Right ventricle myocardium superior (tissue), 1 donor: ENCODE results near the gene PRRT3. TPM values are rescaled to one million over a fixed set of nuclear protein-coding genes. Genes with fewer than 3 reads are reported as not detected.

Source experiments
- ATAC-seq: fragments of 200-7000 bp; cut with Tn5 transposase; one replicate; pipeline ENCODE4 v1.9.1; 2020; ENCODE audit warnings: mild to moderate bottlenecking; ENCODE audit not compliant: poor library complexity
- DNase-seq: peaks from one replicate; pipeline ENCODE4 v3.0.0-alpha.2; 2020
- intact Hi-C: fragments of 100-400 bp; cut with DNase I; formaldehyde crosslinking; loops from one replicate; pipeline ENCODE4 v1.11.2; 2022
- long read RNA-seq: library from polyadenylated mRNA; unstranded; transcript quantifications from one replicate; pipeline ENCODE4 v2.0.0, GENCODE V29; 2021
- total RNA-seq: library from RNA; stranded (reverse); fragmentation: NEBNext Ultra II Directional; extraction: Animal tissue kit (Norgen Biotek cat#: 25700); gene quantifications from one replicate; pipeline ENCODE4 v1.2.1, GENCODE V29; 2021
- donor health status: DM: no; HTN: yes; CAD: no; lungs with severe emphysema.

The PRRT3 gene
- 0.46 TPM for total RNA-seq
- long read RNA-seq, partial matches to known transcripts: 1 of 5 reads
- long read RNA-seq, other reads (novel, unspliced or antisense): 3 of 5 reads

GRCh38 chr3:9951962-9952805, at the start of gene PRRT3:
Gene PRRT3, minus strand, starts transcription at chr3:9952408. Its CDS starts 2,293 bp downstream, at chr3:9950115.
- peak; percentile 47 for ATAC-seq
- intact Hi-C loops: no loop called here
- DNase-seq: no peak

GRCh38 chr3:10000686-10001085, 48.5 kb upstream of the PRRT3 start:
- DNase-seq: no peak
- ATAC-seq: no peak
- intact Hi-C loops: no loop called here

DNA sequence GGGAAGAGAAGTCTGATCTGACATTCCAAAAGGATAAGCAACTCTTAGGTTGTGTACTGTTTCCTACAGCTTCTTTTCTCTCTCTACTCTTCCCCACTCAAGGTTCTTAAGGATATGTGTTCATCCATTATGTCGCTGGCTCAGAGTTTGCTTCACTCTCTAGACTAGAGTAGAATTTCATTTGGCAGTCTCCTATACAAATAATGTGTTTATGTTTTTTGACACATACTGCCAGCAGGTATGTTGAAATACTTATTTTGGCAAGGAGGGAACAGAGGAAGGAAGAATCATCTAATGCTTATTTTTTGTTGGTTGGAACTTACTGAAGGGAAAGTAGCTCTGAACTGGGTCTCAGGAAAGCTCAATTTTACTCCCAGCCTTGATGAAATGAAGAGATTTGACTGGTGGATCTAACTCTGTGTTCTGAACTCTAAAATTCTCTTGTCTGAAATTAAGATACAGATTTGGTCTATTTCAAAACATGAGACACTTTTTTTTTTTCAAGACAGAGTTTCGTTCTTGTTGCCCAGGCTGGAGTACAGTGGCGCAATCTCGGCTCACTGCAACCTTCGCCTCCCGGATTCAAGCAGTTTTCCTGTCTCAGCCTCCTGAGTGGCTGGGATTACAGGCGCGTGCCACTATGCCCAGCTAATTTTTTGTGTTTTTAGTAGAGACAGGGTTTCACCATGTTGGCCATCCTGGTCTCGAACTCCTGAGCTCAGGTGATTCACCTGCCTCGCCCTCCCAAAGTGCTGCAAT, 42.1 kb upstream of the PRRT3 start:
- ATAC-seq (no peak), DNase-seq (no peak)
- intact Hi-C loops: no loop called here

- no peak for DNase-seq
- ATAC-seq: peak; percentile 51
- intact Hi-C loops: no loop called here
Measured at GRCh38 chr3:9986230-9986725, 34.1 kb upstream of the PRRT3 start.

GRCh38 chr3:9980251-9980650, 28.0 kb upstream of the PRRT3 start:
- DNase-seq (no peak), ATAC-seq (no peak)
- intact Hi-C loops: no loop called here

GRCh38 chr3:9978710-9979305, 26.6 kb upstream of the PRRT3 start:
- intact Hi-C loops: no loop called here
- DNase-seq: no peak
- ATAC-seq: no peak

DNA sequence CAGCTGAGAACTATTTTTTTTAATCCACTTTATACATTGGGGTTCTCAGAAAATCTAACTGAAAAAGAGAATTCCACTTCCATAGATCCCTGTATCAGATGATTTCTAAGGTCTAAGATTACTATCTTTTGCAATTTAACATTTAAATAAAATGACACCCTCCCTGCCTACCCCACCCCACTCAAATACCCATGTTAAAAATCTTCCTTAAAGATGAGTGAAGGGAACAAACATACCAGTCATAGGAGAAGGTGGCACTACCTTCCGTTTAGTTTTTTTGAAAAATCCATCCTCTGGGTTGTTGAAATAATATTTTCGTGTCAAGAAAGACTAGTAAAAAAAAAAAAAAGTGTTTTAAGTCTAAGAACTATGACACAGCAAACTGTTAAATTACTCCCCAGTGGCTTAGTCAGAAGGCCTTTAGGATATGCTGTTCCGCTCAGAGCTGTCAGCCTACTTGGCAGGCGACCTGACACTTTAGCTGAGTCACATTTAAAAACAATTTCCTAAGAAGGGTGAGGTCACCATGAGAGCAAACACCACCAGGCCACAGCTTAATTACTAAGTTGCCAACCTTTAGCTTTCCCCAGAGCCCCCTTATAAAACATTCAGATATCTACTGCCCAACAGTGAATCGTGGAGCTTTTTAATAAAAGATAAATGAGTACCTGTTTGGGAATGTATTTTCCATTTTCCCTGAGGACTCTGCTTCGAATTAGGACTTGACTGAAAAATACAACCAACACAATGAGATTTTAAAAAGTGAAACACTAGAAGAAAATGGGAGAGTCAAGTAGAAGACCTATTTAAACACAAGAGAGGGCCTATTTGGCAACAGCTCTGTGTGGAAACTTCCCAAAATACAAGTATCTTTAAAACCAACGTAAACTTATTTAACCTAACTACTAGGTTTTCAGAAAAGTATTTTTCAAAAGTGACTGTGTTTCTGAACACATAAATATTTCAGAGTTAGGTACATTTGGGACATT, 24.8 kb upstream of the PRRT3 start:
- intact Hi-C loops: no loop called here
- peak; percentile 98 for ATAC-seq
- DNase-seq: peak; percentile 82

DNA sequence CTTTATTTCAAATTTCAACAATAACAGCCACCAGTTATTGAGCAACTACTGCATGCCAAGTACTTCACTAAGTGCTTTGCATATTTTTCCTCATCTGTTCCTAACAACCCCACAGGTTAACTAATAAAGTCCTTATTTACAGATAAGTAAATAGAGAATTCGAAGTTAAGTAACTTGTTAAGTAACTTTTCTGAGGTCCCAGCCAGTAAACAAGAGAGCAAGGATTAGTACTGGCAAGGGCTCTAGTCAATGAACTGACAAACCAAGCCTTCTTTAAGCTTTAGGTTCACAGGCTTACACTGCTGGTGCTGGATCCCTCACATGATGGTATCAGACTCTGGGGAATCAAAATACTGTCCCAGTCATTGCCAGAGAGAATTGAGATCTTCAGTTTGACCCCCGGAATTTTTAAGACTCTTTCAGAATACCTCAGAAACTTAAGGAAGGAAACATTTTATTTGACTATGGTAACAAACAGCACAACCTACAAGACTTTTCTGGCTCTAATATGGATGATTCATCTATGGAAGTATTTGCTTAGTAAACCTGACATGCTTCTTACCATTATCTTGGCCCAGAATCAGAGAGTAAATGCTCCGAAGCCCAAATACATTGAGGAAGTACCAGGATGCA, 17.9 kb upstream of the PRRT3 start:
- ATAC-seq (no peak), DNase-seq (no peak)
- intact Hi-C loops: no loop called here

- intact Hi-C loops: no loop called here
- DNase-seq (no peak), ATAC-seq (no peak)
Measured at GRCh38 chr3:9969632-9970019, 17.4 kb upstream of the PRRT3 start.

DNA sequence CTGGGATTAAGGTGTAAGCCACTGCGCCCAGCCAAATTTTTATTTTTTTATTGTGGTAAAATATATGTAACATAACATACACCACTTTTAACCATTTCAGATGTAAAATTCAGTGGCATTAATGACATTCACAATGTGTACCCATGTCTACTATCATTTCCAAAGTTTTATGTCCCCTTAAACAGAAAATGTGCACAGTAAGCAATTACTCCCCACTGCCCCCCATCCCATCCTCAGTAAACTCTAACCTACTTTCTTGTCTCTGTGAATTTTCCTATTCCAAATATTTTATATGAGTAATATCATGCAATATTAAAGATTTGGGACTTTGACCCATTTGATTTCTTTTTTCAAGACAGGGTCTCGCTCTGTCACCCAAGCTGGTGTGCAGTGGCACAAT, 14.6 kb upstream of the PRRT3 start:
- ATAC-seq (no peak), DNase-seq (no peak)

DNA sequence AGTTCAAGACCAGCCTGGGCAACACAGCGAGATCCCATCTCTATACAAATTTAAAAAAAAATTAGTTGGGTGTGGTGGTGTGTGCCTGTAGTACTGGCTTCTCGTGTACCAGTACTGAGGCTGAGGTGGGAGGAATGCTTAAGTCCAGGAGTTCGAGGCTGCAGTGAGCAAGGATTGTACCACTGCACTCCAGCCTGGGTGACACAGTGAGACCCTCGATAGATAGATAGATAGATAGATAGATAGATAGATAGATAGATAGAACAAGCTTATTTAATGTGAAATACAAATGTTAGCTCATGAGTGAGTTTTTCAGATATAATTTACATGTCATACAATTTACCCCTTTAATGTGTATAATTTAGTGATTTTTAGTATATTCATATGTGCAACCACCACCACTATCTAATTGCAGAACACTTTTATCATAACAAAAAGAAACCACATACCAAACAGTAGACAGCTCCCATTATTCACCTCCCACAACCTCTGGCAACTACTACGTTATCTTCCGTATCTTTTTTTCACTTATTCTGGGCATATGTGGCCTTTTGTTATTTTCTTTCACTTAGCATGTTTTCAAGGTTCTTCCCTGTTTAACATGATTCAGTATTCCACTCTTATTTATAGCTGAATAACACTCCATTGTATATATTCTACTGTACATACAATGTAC, 13.1 kb upstream of the PRRT3 start:
- intact Hi-C loops: no loop called here
- DNase-seq: no peak
- ATAC-seq: no peak

More for the DNA sequence above, 14.6 kb upstream of the PRRT3 start:
- intact Hi-C loops: no loop called here

- intact Hi-C loops: no loop called here
- no peak for DNase-seq
- no peak for ATAC-seq
Measured at GRCh38 chr3:9957214-9957613, 5.0 kb upstream of the PRRT3 start.

GRCh38 chr3:9955611-9956352, 3.6 kb upstream of the PRRT3 start:
- intact Hi-C loops: no loop called here
- no peak for DNase-seq
- no peak for ATAC-seq

DNA sequence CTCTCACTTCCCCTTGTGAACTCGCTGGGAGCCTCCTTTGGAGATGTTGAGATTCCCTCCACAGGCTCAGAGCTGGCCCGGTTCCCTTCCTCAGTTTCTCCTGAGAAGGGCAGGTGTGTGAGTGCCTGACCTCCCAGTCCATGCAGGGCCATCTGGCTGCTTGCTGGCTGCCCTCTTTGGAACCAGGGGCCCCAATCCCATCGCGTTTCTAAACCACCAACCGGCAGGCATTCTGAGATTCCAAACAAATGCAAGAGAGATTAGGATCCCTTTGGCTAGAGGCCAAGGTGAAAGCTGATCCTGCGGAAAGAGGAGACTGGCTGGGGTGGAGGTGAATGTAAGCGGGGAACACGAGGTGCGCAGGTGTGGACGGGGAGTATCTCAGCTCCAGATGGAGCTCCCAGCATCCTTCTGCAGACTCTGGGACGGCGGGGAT, 2.9 kb upstream of the PRRT3 start:
- ATAC-seq: no peak
- intact Hi-C loops: no loop called here
- DNase-seq: no peak

GRCh38 chr3:9951598-9951961, 628 bp downstream of the PRRT3 start:
- ATAC-seq: no peak
- DNase-seq: no peak
- intact Hi-C loops: no loop called here

DNA sequence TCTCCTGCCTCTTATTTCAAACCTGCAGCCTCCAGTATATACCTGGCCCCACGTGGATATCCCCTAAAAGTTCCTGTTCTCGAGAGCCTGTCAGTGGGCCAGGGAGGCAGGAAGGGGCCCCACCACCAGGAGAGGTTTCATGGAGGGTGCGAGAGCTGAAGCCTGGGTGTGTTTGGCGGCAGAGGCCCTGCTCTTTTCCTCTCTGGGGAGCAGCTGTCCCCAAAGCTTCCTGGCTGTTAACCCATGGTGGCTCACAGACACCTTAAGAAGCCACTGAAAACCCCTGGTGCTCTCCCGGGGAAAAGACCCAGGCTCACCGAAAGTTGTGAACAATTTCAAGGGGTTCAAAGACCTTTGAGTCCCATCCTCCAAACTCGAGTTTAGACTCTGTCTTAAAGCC, 1.1 kb downstream of the PRRT3 start:
- ATAC-seq: no peak
- intact Hi-C loops: no loop called here
- DNase-seq: no peak

DNA sequence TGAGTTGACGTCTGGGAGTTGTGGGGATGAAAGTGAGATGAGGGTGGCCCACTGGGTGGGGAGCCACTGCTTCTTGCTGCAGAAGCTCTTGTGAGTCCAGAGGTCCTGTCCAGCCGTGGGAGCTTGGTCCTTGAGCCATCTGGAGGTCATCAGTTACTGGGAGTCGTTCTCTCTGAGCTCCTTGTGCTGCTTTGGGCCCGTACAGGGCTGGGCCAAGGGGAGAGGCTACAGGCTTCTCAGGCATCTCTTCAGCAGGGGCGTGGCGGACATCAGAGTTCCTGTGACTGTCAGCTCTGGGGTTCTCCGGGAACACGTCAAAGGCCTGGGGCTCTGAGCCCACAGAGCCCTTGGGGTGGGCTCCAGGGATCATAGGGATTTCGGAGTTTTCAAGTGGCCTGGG, 2.6 kb downstream of the PRRT3 start:
- intact Hi-C loops: no loop called here
- ATAC-seq (no peak), DNase-seq (no peak)
